AG04449 (cell line): ENCODE data around the gene AMER1.

Source experiments
- CTCF ChIA-PET: fragments of 350-600 bp; formaldehyde crosslinking; extraction: SDS; loops from one replicate; lab custom pipeline; 2021; ENCODE audit warnings: antibody characterized with exemption; lab: Yijun Ruan, JAX
- POLR2A ChIA-PET: fragments of 400-600, 350-600 bp; formaldehyde crosslinking; extraction: SDS; loops from one replicate; lab custom pipeline; 2020; ENCODE audit warnings: antibody characterized with exemption, inconsistent platforms; lab: Yijun Ruan, JAX
- DNase-seq: peaks from one replicate; pipeline ENCODE4 v3.0.0-alpha.2; 2010; ENCODE audit warnings: low read depth, low spot score
- H3K4me3 ChIP-seq: 2 replicates; pipeline ENCODE4 v1.5.1; 2011; ENCODE audit warnings: low read depth, mild to moderate bottlenecking, control low read depth, low read length
- TF ChIP-seq, protein P1 (sequence below): IDR thresholded peaks from one replicate; pipeline ENCODE4 v1.5.1; 2011; ENCODE audit warnings: mild to moderate bottlenecking, moderate library complexity, low read length, control low read depth, inconsistent platforms; ENCODE audit not compliant: insufficient read depth; ENCODE audit errors: missing control alignments

The AMER1 gene

DNA sequence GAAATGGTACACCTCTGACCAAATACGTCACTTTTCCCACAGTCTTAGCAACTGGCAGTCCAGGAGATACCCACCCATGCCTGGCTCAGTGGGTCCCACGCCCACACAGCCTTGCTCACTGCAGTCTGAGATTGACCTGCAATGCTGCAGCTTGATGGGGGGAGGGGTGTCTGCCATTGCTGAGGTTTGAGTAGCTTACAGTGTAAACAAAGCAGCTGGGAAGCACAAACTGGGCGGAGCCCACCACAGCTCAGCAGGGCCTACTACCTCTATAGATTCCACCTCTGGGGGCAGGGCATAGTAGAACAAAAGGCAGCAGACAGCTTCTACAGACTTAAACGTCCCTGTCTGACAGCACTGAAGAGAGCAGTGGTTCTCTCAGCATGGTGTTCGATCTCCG lies 52.7 kb downstream of the AMER1 start:
- POLR2A ChIA-PET = no interaction called here
- TF ChIP-seq, protein P1, sequence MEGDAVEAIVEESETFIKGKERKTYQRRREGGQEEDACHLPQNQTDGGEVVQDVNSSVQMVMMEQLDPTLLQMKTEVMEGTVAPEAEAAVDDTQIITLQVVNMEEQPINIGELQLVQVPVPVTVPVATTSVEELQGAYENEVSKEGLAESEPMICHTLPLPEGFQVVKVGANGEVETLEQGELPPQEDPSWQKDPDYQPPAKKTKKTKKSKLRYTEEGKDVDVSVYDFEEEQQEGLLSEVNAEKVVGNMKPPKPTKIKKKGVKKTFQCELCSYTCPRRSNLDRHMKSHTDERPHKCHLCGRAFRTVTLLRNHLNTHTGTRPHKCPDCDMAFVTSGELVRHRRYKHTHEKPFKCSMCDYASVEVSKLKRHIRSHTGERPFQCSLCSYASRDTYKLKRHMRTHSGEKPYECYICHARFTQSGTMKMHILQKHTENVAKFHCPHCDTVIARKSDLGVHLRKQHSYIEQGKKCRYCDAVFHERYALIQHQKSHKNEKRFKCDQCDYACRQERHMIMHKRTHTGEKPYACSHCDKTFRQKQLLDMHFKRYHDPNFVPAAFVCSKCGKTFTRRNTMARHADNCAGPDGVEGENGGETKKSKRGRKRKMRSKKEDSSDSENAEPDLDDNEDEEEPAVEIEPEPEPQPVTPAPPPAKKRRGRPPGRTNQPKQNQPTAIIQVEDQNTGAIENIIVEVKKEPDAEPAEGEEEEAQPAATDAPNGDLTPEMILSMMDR = no peak
- no peak overlapping the region for H3K4me3 ChIP-seq
- CTCF ChIA-PET = no interaction called here
- no peak for DNase-seq

DNA sequence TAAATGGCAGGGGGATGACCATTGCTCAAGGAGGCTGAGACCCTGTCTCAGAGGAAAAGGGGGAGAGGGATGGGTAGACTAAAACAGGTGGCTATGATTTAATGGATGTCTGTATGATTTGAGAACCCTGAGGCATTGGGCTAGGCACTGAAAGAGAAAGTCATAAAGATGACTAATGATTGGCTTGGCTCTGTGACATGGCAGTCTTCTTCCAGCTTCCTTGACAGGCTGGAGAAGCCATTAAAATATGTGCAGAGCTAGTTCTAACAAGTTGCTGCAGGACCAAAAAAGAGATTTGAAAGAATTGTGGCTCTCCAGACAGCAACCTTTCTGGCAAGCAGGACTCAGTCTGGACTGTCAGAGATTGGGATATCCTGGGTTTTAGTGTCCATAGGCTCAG lies 53.6 kb downstream of the AMER1 start:
- POLR2A ChIA-PET = no interaction called here
- CTCF ChIA-PET = no interaction called here
- no peak overlapping the region for H3K4me3 ChIP-seq
- no peak for DNase-seq
- TF ChIP-seq, protein P1 = no peak

DNA sequence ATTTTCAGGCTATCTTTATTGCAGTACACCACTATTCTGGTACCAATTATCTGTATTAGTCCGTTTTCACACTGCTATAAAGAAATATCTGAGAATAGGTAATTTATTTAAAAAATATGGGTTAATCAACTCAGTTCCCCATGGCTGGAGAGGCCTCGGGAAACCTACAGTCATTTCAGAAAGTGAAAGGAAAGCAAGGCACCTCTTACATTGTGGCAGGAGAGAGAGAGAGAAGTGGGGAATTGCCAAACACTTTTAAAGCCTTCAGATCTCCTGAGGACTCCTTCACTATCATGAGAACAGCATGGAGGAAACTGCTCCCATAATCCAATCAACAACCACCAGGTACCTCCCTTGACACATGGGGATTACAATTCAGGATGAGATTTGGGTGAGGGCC lies 54.7 kb downstream of the AMER1 start:
- ChIA-PET CTCF (no interaction called here), POLR2A (no interaction called here)
- H3K4me3 ChIP-seq = no peak overlapping the region
- TF ChIP-seq, protein P1 = no peak
- no peak for DNase-seq
